HepG2 (cell line): ENCODE results near the gene C6orf132. TPM values are rescaled to one million over a fixed set of nuclear protein-coding genes. Genes with fewer than 3 reads are reported as not detected.

ENCODE experiments used
- ATAC-seq: fragments of 200-7000 bp; cut with Tn5 transposase; 3 replicates; pipeline ENCODE4 v1.9.1; 2020; ENCODE audit warnings: mild to moderate bottlenecking, moderate library complexity
- BruUV-seq: library from RNA; stranded (reverse); fragments of 400-500 nt; replicated peaks from 2 replicates; lab custom pipeline; 2021; lab: Mats Ljungman, UMichigan
- CTCF ChIA-PET: fragments of 300-600 bp; formaldehyde crosslinking; extraction: SDS; loops from one replicate; lab custom pipeline; 2021; ENCODE audit warnings: low total read pairs, inconsistent platforms, low intra/inter-chr PET ratio; lab: Yijun Ruan, JAX
- POLR2A ChIA-PET: fragments of 350-600 bp; sonication (Branson Sonifier 250); formaldehyde crosslinking; loops from one replicate; lab custom pipeline; 2020; ENCODE audit warnings: antibody characterized with exemption, inconsistent platforms; lab: Yijun Ruan, JAX
- DNase-seq: peaks from one replicate; pipeline ENCODE4 v3.0.0-alpha.2; 2015; ENCODE audit warnings: low spot score
- FAIRE-seq: peaks from 3 replicates; lab custom pipeline; 2011; peaks lifted over from hg19 to GRCh38; lab: Jason Lieb, UNC
- H2AFZ ChIP-seq: one replicate; pipeline ENCODE4 v1.6.1; 2011; ENCODE audit warnings: low read length, inconsistent platforms
- H3K27ac ChIP-seq: fragments of 300-600 bp; 3 replicates; pipeline ENCODE4 v1.8.0; 2011; ENCODE audit warnings: mixed run types, mild to moderate bottlenecking, mixed read lengths, low read length, inconsistent platforms; ENCODE audit not compliant: insufficient read depth; ENCODE audit errors: extremely low read length
- H3K27me3 ChIP-seq, 2 experiments: fragments of 200-600 bp in 1 of 2; 2 replicates in 1 of 2; 3 replicates in 1 of 2; pipeline versions ENCODE4 v1.6.0 to v1.8.0; 2011; ENCODE audit warnings: low read length in 2 of 2, mild to moderate bottlenecking in 2 of 2, moderate library complexity in 2 of 2, inconsistent platforms in 1 of 2; ENCODE audit not compliant: insufficient read depth in 2 of 2, control insufficient read depth in 1 of 2
- H3K36me3 ChIP-seq, 2 experiments: fragments of 200-600 bp in 1 of 2; replicated peaks in 1 of 2; 2 replicates in 1 of 2; 3 replicates in 1 of 2; pipeline versions ENCODE4 v1.5.1 to v1.8.0; 2011; ENCODE audit warnings: low read length in 2 of 2, inconsistent platforms in 1 of 2; ENCODE audit not compliant: insufficient read depth in 2 of 2, control insufficient read depth in 1 of 2
- H3K4me1 ChIP-seq: 2 replicates; pipeline ENCODE4 v1.5.1; 2012; ENCODE audit warnings: low read length, inconsistent platforms; ENCODE audit not compliant: insufficient read depth
- H3K4me2 ChIP-seq: 2 replicates; pipeline ENCODE4 v1.6.0; 2011; ENCODE audit warnings: low read depth, low read length, inconsistent platforms
- H3K4me3 ChIP-seq, 3 experiments: fragments of 200-600 bp in 1 of 3; sonication (generic), shearing (Covaris generic) in 1 of 3; replicated peaks in 1 of 3; 2 replicates each; pipeline ENCODE4 v1.5.1; 2011 to 2016; ENCODE audit warnings: low read length in 3 of 3, inconsistent platforms in 2 of 3, low read depth in 2 of 3, mild to moderate bottlenecking in 2 of 3, control low read depth in 1 of 3, mixed read lengths in 1 of 3; ENCODE audit not compliant: insufficient read depth in 1 of 3
- H3K79me2 ChIP-seq: one replicate; pipeline ENCODE4 v1.6.1; 2011; ENCODE audit warnings: low read length, inconsistent platforms; ENCODE audit not compliant: insufficient read depth
- H3K9ac ChIP-seq: 2 replicates; pipeline ENCODE4 v1.6.0; 2011; ENCODE audit warnings: mild to moderate bottlenecking, low read depth, low read length, inconsistent platforms; ENCODE audit not compliant: insufficient read depth
- H3K9me3 ChIP-seq: 2 replicates; pipeline ENCODE4 v1.5.1; 2012; ENCODE audit warnings: mild to moderate bottlenecking, low read length
- H4K20me1 ChIP-seq: 2 replicates; pipeline ENCODE4 v1.6.0; 2011; ENCODE audit warnings: inconsistent platforms, mild to moderate bottlenecking, low read length, moderate library complexity; ENCODE audit not compliant: insufficient read depth
- AKAP8 ChIP-seq: sonication (generic); formaldehyde crosslinking; IDR thresholded peaks from 2 replicates; pipeline ENCODE4 v1.5.1; 2020; ENCODE audit warnings: mild to moderate bottlenecking, missing genetic modification reagents
- DNMT1 ChIP-seq: sonication (generic); formaldehyde crosslinking; IDR thresholded peaks from 2 replicates; pipeline ENCODE4 v1.5.1; 2020; ENCODE audit warnings: mild to moderate bottlenecking, missing genetic modification reagents
- GATA4 ChIP-seq: sonication (generic); IDR thresholded peaks from 2 replicates; pipeline ENCODE4 v1.6.1; 2016; ENCODE audit warnings: antibody characterized with exemption, low read depth, borderline replicate concordance
- MTERF4 ChIP-seq: sonication (generic); formaldehyde crosslinking; IDR thresholded peaks from 2 replicates; pipeline ENCODE4 v1.8.0; 2023; ENCODE audit warnings: mild to moderate bottlenecking, missing genetic modification reagents
- NFE2L2 ChIP-seq: fragments of 150-350 bp; IDR thresholded peaks from 2 replicates; pipeline ENCODE4 v1.6.1; 2014; ENCODE audit warnings: low read length
- NR3C1 ChIP-seq: sonication (generic); formaldehyde crosslinking; IDR thresholded peaks from 2 replicates; pipeline ENCODE4 v1.4.0; 2020; ENCODE audit warnings: missing genetic modification reagents
- PRDM10 ChIP-seq: sonication (generic); formaldehyde crosslinking; IDR thresholded peaks from 2 replicates; pipeline ENCODE4 v1.4.0; 2020; ENCODE audit warnings: low read depth, missing genetic modification reagents
- RFX5 ChIP-seq: IDR thresholded peaks from 2 replicates; pipeline ENCODE4 v1.6.1; 2011; ENCODE audit warnings: low read depth, low read length, improper control_type of control experiment
- TBL1XR1 ChIP-seq: fragments of 150-350 bp; IDR thresholded peaks from 2 replicates; pipeline ENCODE4 v1.6.1; 2014; ENCODE audit warnings: borderline replicate concordance, low read length; ENCODE audit not compliant: partially characterized antibody
- ZFP37 ChIP-seq: sonication (generic); formaldehyde crosslinking; IDR thresholded peaks from 2 replicates; pipeline ENCODE4 v1.4.0; 2020; ENCODE audit warnings: missing genetic modification reagents, borderline replicate concordance
- ZNF17 ChIP-seq: sonication (generic); formaldehyde crosslinking; IDR thresholded peaks from 2 replicates; pipeline ENCODE4 v1.5.0; 2020; ENCODE audit warnings: mild to moderate bottlenecking, missing genetic modification reagents
- ZNF251 ChIP-seq: sonication (generic); formaldehyde crosslinking; IDR thresholded peaks from 2 replicates; pipeline ENCODE4 v1.9.0; 2021; ENCODE audit warnings: mild to moderate bottlenecking, missing genetic modification reagents
- ZNF609 ChIP-seq: sonication (generic); formaldehyde crosslinking; IDR thresholded peaks from 2 replicates; pipeline ENCODE4 v1.4.0; 2020; ENCODE audit warnings: mild to moderate bottlenecking, missing genetic modification reagents, borderline replicate concordance
- ZNF7 ChIP-seq: IDR thresholded peaks from 2 replicates; pipeline ENCODE4 v1.6.1; 2016; ENCODE audit warnings: missing biosample characterization, missing genetic modification reagents
- WGBS: methylation state at CpG from one replicate; pipeline ENCODE4 v1.1.6; 2017; ENCODE audit warnings: low lambda C conversion rate; 5-methylcytosine and 5-hydroxymethylcytosine counted together
- in situ Hi-C: cut with HindIII; loops from 2 replicates; pipeline ENCODE4 v1.10.0; 2017; ENCODE audit warnings: low pct_unique_long_range_greater_than_20kb; ENCODE audit not compliant: extremely low pct_ligation_motif_present
- intact Hi-C: fragments of 100-400 bp; cut with micrococcal nuclease; formaldehyde crosslinking; loops from one replicate; pipeline ENCODE4 v1.10.0; 2022; ENCODE audit not compliant: unreplicated experiment
- polyA plus RNA-seq, 8 experiments: library from polyadenylated mRNA; depleted of rRNA in 3 of 8; stranded (reverse) in 7 of 8; unstranded in 1 of 8; fragments of >200 nt; fragmentation: Illumina TruSeq in 4 of 8; extraction: Trizol in 4 of 8; gene quantifications; 2 replicates each; pipeline versions ENCODE4 v1.2.1 to v1.2.3, GENCODE V29; 2011 to 2016; ENCODE audit warnings: low read depth in 4 of 8, missing spikeins in 1 of 8, mixed read lengths in 1 of 8; ENCODE audit not compliant: insufficient read depth in 1 of 8
- total RNA-seq, 5 experiments: library from RNA; depleted of rRNA; stranded (reverse); fragments of >200 nt; fragmentation: Illumina TruSeq; extraction: Trizol; gene quantifications; 2 replicates each; pipeline ENCODE4 v1.2.3, GENCODE V29; 2016; ENCODE audit warnings: low read depth in 1 of 5

C6orf132 gene
- total and polyA plus RNA-seq, 2 of the 13 experiments (the other 11 are each of a cell fraction or from before 2014, with no cell fraction given), result 0.78 to 3.0 TPM

- WGBS, result 3% methylated on average over 6 of the region's 7 CpGs
- in situ Hi-C loops, result no loop called here
- TF ChIP-seq ZNF17 (CRISPR knock-in tag) (no peak), ZFP37 (CRISPR knock-in tag) (no peak), ZNF7 (CRISPR knock-in tag) (no peak), PRDM10 (CRISPR knock-in tag) (peak; percentile 72; the same call in 1 of the 2 replicates), AKAP8 (CRISPR knock-in tag) (no peak), NFE2L2 (no peak), RFX5 (no peak), NR3C1 (CRISPR knock-in tag) (no peak), ZNF609 (CRISPR knock-in tag) (no peak), GATA4 (no peak), DNMT1 (CRISPR knock-in tag) (no peak), MTERF4 (CRISPR knock-in tag) (no peak), TBL1XR1 (no peak), ZNF251 (no peak)
Observed at GRCh38 chr6:42137194-42137753, 5.1 kb downstream of the C6orf132 start.

More at GRCh38 chr6:42137194-42137753, 5.1 kb downstream of the C6orf132 start:
- CTCF ChIA-PET, result interaction anchor here (1.1 to 2.5 kb wide), 2 partner anchors 29 to 62 kb away, joined by 3 to 13 read pairs; no protein-coding TSS in a partner anchor
- no peaks in the 10 kb centered on the region for H4K20me1 ChIP-seq
- no peaks in the 10 kb centered on the region; a peak in 1 of 5 replicates for H3K27me3 ChIP-seq
- peak overlapping the region; percentile 60 for H3K27ac ChIP-seq
- peak overlapping the region; percentile 24 to 64 (median 52) for H3K4me3 ChIP-seq
- intact Hi-C loops, result loop anchor here (1.0 to 2.0 kb wide), 3 partner anchors 19 to 40 kb away; no protein-coding TSS in a partner anchor
- peaks cover 79% of the 10 kb centered on the region for H3K4me1 ChIP-seq
- peak overlapping the region; percentile 45 for H3K9ac ChIP-seq
- POLR2A ChIA-PET, result interaction anchor here (0.6 to 4.1 kb wide), 22 partner anchors 9 to 742 kb away, joined by 3 to 34 read pairs (median 4); partner anchors contain the start of genes RPL7L1 and TAF8
- H3K79me2 ChIP-seq, result no peaks in the 10 kb centered on the region
- peak overlapping the region; percentile 91 for H3K4me2 ChIP-seq
- peak; percentile 74 for ATAC-seq
- H2AFZ ChIP-seq, result peak overlapping the region; percentile 56
- no peaks in the 10 kb centered on the region for H3K36me3 ChIP-seq
- TSS peak; percentile 73 for BruUV-seq
- H3K9me3 ChIP-seq, result no peaks in the 10 kb centered on the region
- DNase-seq, result peak; percentile 92
- no peak for FAIRE-seq
